Nephron (organoid): ENCODE data around the gene CFAP221.

Experiments
- H3K27ac Mint-ChIP-seq, 3 experiments: 2 replicates each; pipeline ENCODE4 v1.8.0; 2020; ENCODE audit warnings: mixed read lengths in 3 of 3, mild to moderate bottlenecking in 2 of 3, moderate library complexity in 1 of 3
- H3K27me3 Mint-ChIP-seq: 2 replicates; pipeline ENCODE4 v1.8.0; 2021; ENCODE audit warnings: low read depth, mild to moderate bottlenecking, moderate library complexity, mixed read lengths
- H3K36me3 Mint-ChIP-seq: 2 replicates; pipeline ENCODE4 v1.8.0; 2020; ENCODE audit warnings: low read depth, mixed read lengths
- H3K4me1 Mint-ChIP-seq: 2 replicates; pipeline ENCODE4 v1.8.0; 2020; ENCODE audit warnings: mixed read lengths
- H3K4me3 Mint-ChIP-seq, 3 experiments: 2 replicates each; pipeline ENCODE4 v1.8.0; 2020; ENCODE audit warnings: mild to moderate bottlenecking in 3 of 3, mixed read lengths in 3 of 3, moderate library complexity in 2 of 3
- H3K9me3 Mint-ChIP-seq: 2 replicates; pipeline ENCODE4 v1.8.0; 2020; ENCODE audit warnings: mixed read lengths
- CTCF ChIP-seq, 3 experiments: fragments of 200-600 bp; sonication (generic); IDR thresholded peaks; one replicate each; pipeline ENCODE4 v1.5.0; 2021; ENCODE audit warnings: antibody characterized with exemption in 3 of 3; ENCODE audit not compliant: unreplicated experiment in 3 of 3

Gene CFAP221

GRCh38 chr2:119657466-119658145, 113.4 kb downstream of the CFAP221 start:
- no peak overlapping the region for H3K27ac Mint-ChIP-seq
- no peaks in the 10 kb centered on the region for H3K36me3 Mint-ChIP-seq
- no peaks in the 10 kb centered on the region for H3K4me1 Mint-ChIP-seq
- H3K27me3 Mint-ChIP-seq: no peaks in the 10 kb centered on the region
- TF ChIP-seq CTCF (IDR thresholded peaks at IDR 0.05; ENCODE audit: unreplicated experiment in 3 of 3): no peak
- no peak overlapping the region for H3K4me3 Mint-ChIP-seq
- H3K9me3 Mint-ChIP-seq: no peaks in the 10 kb centered on the region

- no peaks in the 10 kb centered on the region for H3K4me1 Mint-ChIP-seq
- peaks cover 4% of the 10 kb centered on the region for H3K9me3 Mint-ChIP-seq
- no peaks in the 10 kb centered on the region for H3K36me3 Mint-ChIP-seq
- TF ChIP-seq CTCF (IDR thresholded peaks at IDR 0.05; ENCODE audit: unreplicated experiment in 3 of 3): peak; percentile 72 to 83 (median 78)
- no peak overlapping the region for H3K4me3 Mint-ChIP-seq
- H3K27me3 Mint-ChIP-seq: peaks cover 6% of the 10 kb centered on the region
- H3K27ac Mint-ChIP-seq: no peak overlapping the region
These were observed 115.5 kb downstream of the CFAP221 start for GRCh38 chr2:119659601-119660342.

- Mint-ChIP-seq H3K27me3 (peaks cover 6% of the 10 kb centered on the region), H3K36me3 (no peaks in the 10 kb centered on the region), H3K4me3 (no peak overlapping the region), H3K9me3 (peaks cover 9% of the 10 kb centered on the region), H3K4me1 (no peaks in the 10 kb centered on the region), H3K27ac (no peak overlapping the region)
- peak in 1 of 3 experiments; percentile 18 for TF ChIP-seq CTCF (IDR thresholded peaks at IDR 0.05; ENCODE audit: unreplicated experiment in 3 of 3)
These were observed 116.1 kb downstream of the CFAP221 start for GRCh38 chr2:119660343-119660658.

GRCh38 chr2:119662297-119662696, 118.0 kb downstream of the CFAP221 start:
- H3K9me3 Mint-ChIP-seq: peaks cover 10% of the 10 kb centered on the region
- TF ChIP-seq CTCF (IDR thresholded peaks at IDR 0.05; ENCODE audit: unreplicated experiment in 3 of 3): no peak
- no peaks in the 10 kb centered on the region for H3K4me1 Mint-ChIP-seq
- no peak overlapping the region for H3K27ac Mint-ChIP-seq
- no peak overlapping the region for H3K4me3 Mint-ChIP-seq
- H3K36me3 Mint-ChIP-seq: no peaks in the 10 kb centered on the region
- peaks cover 14% of the 10 kb centered on the region for H3K27me3 Mint-ChIP-seq

- no peak overlapping the region for H3K27ac Mint-ChIP-seq
- peaks cover 8% of the 10 kb centered on the region for H3K27me3 Mint-ChIP-seq
- H3K9me3 Mint-ChIP-seq: peaks cover 10% of the 10 kb centered on the region
- H3K4me3 Mint-ChIP-seq: no peak overlapping the region
- no peak for TF ChIP-seq CTCF (IDR thresholded peaks at IDR 0.05; ENCODE audit: unreplicated experiment in 3 of 3)
- peaks cover 5% of the 10 kb centered on the region for H3K4me1 Mint-ChIP-seq
- H3K36me3 Mint-ChIP-seq: no peaks in the 10 kb centered on the region
These were observed 124.3 kb downstream of the CFAP221 start for GRCh38 chr2:119668546-119668945.

- H3K4me1 Mint-ChIP-seq: peaks cover 5% of the 10 kb centered on the region
These were observed 126.8 kb downstream of the CFAP221 start for GRCh38 chr2:119671016-119671415.

More at GRCh38 chr2:119671016-119671415, 126.8 kb downstream of the CFAP221 start:
- no peaks in the 10 kb centered on the region for H3K9me3 Mint-ChIP-seq
- TF ChIP-seq CTCF (IDR thresholded peaks at IDR 0.05; ENCODE audit: unreplicated experiment in 3 of 3): no peak
- no peak overlapping the region for H3K4me3 Mint-ChIP-seq
- peaks cover 7% of the 10 kb centered on the region for H3K27me3 Mint-ChIP-seq
- H3K36me3 Mint-ChIP-seq: no peaks in the 10 kb centered on the region
- H3K27ac Mint-ChIP-seq: no peak overlapping the region
